ENCODE data around the gene SLBP.

SLBP gene

DNA sequence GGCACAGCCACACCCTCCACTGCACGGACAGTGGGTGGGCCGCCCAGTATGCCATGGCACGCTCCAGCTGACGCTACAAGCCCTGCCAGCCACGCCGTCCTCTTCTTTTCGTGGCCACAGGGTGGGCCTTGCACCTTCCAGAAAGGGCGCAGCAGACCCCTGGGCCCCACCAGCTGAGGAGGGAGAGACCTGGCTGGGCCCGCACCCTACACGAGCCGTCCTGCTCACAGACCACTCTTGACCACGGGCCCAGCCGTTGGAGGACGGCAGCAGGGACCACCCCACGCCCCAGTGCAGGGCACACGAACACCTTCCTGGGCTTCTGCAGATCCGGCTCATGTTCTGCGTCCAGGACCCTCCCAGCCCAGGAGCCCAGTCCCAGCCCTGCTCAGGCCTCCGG, 55.1 kb downstream of the SLBP start:
- TF ChIP-seq, protein P1, sequence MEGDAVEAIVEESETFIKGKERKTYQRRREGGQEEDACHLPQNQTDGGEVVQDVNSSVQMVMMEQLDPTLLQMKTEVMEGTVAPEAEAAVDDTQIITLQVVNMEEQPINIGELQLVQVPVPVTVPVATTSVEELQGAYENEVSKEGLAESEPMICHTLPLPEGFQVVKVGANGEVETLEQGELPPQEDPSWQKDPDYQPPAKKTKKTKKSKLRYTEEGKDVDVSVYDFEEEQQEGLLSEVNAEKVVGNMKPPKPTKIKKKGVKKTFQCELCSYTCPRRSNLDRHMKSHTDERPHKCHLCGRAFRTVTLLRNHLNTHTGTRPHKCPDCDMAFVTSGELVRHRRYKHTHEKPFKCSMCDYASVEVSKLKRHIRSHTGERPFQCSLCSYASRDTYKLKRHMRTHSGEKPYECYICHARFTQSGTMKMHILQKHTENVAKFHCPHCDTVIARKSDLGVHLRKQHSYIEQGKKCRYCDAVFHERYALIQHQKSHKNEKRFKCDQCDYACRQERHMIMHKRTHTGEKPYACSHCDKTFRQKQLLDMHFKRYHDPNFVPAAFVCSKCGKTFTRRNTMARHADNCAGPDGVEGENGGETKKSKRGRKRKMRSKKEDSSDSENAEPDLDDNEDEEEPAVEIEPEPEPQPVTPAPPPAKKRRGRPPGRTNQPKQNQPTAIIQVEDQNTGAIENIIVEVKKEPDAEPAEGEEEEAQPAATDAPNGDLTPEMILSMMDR (IDR thresholded peaks at IDR 0.05; ENCODE audit: borderline replicate concordance, insufficient read depth, low read depth, low read length) = no peak
- no peak overlapping the region for H3K4me3 ChIP-seq (ENCODE audit: low read depth, low read length)

DNA sequence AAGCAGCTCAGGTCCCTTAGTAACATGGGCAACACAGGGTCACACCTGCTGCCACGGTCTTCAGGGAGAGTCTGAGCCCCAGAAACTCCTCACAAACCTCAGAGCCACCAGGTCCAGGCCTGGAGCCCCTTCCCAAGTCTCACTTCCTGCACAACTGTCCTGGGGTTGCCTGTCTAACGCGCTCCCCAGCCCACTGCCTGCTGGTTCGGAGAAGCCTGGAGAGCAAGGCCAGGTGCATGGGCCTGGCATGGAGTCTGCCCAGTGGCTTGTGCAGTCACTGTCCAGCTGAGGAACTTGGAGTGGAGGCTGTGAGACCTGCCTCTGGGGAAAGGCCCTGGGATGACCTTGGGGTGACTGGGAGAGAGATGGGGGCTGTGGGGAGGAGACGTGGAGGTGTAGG, 56.0 kb downstream of the SLBP start:
- TF ChIP-seq, protein P1 (IDR thresholded peaks at IDR 0.05; ENCODE audit: borderline replicate concordance, insufficient read depth, low read depth, low read length) = no peak
- H3K4me3 ChIP-seq (ENCODE audit: low read depth, low read length) = no peak overlapping the region

DNA sequence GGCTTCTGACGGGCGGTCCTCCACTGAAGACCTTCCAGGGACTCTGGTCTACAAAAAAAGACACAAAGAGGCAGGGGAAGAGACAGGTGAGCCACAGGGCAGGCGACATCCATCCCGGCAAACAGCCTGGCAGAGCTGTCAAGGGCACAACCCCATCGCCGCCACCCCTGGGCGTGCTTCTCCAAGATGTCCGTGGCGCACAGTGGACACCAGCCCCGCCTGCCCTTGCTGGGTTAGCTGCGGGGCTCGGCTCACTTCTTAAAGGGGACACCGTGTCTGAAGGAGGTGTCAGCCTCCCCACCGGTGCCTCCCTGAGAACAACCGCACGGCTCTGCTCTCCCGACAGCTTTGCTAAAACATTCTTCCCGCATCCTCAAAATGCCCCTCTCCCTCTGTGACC, 56.4 kb downstream of the SLBP start:
- H3K4me3 ChIP-seq (ENCODE audit: low read depth, low read length) = no peak overlapping the region
- TF ChIP-seq, protein P1 (IDR thresholded peaks at IDR 0.05; ENCODE audit: borderline replicate concordance, insufficient read depth, low read depth, low read length) = no peak

DNA sequence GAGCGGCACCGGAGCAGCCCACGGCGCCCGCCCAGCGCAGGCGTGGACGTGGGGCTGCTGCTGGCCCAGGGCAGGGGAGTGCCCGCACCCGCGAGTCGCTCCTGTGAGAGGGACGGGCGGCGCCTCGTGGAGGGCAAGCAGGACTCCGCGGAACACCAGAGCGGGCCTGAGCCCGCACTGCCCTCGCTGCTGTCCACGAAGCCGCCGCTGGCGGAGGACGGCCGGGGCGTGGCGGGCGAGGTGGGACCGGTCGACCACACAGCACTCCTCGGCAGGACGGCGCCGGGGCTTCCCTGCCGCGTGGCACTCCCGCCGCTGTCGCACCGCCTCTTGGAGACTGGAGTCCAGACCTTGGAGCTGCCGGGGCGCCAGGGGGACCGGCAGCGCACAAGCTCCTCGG, 57.0 kb downstream of the SLBP start:
- TF ChIP-seq, protein P1 (IDR thresholded peaks at IDR 0.05; ENCODE audit: borderline replicate concordance, insufficient read depth, low read depth, low read length) = no peak
- H3K4me3 ChIP-seq (ENCODE audit: low read depth, low read length) = no peak overlapping the region

DNA sequence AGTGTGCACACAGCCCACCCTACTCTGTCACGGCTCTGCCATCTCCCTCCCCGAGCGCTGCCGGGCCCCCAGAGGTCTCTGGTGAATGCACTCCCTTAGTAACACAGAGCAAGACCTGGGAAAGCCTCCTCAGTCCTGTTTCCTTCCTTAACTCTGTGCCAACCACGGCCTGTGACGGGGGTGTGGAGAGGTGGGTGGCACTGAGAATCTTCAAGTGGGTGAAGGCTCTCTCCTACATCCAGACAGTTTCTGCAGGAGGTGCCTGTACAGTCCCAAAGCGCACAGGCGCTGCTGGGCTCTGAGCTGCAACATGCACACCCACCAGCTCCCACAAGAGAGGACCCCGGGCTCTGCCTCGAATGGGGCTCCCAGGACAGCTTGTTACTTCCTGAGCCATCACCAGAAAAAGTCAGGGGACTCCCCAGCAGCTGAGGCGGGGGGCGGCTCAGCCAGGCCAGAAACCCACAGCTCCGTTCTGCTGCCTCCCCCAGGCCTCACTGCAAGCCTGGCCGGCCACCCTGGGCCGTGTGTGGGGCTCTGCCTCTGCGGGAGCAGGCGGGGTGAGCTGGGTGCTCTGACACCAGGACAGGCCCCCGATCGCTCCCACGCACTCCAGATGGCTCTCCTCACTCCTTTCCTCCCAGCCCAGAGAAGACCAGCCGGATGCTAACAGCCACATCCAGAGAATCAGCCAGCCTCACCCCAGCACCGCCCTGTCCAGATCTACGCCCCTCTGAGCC, 57.7 kb downstream of the SLBP start:
- no peak overlapping the region for H3K4me3 ChIP-seq (ENCODE audit: low read depth, low read length)
- TF ChIP-seq, protein P1 (IDR thresholded peaks at IDR 0.05; ENCODE audit: borderline replicate concordance, insufficient read depth, low read depth, low read length) = no peak

DNA sequence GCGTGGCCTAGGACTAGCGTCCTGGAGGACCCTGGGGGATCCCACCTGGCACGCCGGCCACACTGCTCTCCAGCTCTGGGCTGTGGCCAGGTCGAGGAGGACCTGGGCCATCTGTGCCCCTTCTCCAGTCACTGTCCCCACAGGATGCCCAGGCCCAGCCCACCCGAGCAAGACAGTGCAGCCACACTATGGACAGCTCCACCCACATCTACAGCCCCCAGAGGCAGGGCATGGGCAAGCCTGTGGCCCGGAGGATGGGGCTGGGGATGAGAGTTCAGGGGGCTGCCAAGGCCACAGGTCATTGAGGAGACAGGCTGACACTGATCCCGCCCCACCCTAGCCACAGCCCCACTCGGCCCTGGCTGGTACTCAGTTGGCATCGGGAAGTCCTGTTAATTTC, 58.3 kb downstream of the SLBP start:
- TF ChIP-seq, protein P1 (IDR thresholded peaks at IDR 0.05; ENCODE audit: borderline replicate concordance, insufficient read depth, low read depth, low read length) = no peak
- H3K4me3 ChIP-seq (ENCODE audit: low read depth, low read length) = no peak overlapping the region

DNA sequence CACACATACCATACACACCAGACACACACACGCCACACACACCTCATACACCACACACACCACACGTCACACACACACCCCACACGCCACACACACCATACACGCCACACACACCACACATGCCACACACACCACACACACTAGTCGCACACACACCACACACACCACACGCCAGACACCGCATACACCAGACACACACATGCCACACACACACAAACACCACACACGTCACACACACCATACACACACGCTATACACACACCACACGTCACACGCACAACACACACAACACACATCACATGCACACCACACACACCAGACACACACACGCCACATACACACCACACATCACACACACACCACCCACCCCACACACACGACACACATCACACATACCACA, 60.0 kb downstream of the SLBP start:
- H3K4me3 ChIP-seq (ENCODE audit: low read depth, low read length) = no peak overlapping the region
- TF ChIP-seq, protein P1 (IDR thresholded peaks at IDR 0.05; ENCODE audit: borderline replicate concordance, insufficient read depth, low read depth, low read length) = no peak

Data from GM12875 (cell line).